NK-92 treated with Interleukin-12 subunit alpha and Interleukin-12 subunit beta, amount 100 ng/mL, for 24 hours (cell line): ENCODE measurements around the gene C16orf95.
"Not testable (repeated sequence)": the region's sequence is repeated elsewhere in the genome, so short reads cannot be mapped to it uniquely, and the experiment has no call there.

Experiments
- DNase-seq: peaks from one replicate; lab custom pipeline; 2025; lab: John Stamatoyannopoulos, UW

Gene C16orf95

GRCh38 chr16:87286839-87287626, 30.2 kb downstream of the C16orf95 start:
- DNase-seq, result no peak

DNA sequence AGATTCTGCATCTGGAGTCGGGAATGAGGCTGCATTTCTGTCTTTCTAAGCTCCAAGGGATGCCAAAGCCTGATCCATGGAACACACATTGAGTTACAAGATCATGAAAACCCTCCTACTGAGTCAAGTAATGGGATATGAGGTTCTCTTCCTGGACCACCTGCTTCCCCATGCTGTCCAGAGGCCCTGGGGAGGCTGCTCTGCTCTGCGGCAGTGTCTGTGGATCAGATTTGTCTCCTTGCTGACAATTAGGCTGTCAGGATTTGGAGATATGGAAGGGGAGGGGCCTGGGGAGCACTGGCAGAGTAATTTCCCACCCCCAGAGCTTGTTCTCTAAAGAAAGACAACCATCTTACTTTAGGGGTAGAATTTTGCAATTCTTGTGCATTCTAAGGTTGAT, 33.0 kb downstream of the C16orf95 start:
- no peak for DNase-seq

- no peak for DNase-seq
These were observed 38.0 kb downstream of the C16orf95 start for GRCh38 chr16:87279094-87279658.

DNA sequence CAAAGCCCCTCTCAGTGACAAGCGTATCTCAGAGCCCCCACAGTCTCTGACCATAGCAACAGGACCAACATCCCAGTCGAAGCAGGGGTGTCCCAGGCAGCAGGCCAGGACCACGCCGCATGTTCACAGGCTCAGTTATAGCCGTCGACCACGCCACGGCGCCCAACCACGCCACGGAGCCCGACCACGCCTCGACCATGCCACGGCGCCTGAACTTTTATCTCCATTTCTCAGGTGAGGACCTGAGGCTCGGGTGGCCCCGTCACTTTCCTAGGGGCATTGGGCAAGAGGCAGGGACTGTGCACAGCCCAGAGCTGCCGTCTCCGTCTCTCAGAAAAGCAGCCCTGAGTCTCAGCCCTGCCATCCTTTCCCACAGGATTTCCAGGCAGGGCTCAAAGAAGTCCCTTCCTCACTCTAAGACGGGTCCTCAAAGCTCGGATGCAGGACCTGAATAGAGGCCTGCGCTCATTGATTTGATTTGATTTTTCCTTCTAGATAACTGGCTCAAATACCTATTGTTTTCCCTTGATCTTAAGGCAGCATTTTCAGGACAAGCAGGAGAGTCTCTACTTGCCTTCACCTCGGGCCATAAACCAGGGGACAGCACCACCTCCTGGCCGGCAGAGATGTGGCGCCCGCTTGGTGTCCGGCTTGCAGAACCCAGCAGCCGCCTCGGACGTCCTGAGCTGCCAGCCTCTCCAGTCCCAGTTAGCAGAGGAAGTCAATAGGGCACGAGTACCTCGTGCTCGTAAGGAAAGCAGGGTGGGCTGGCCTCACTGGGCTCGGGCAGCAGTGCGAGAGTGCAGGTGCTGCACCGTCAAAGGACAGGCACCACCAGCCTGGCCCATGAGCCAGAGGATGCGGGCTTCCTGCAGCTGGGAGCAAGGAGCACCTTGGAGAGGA, 38.8 kb downstream of the C16orf95 start:
- DNase-seq, result no peak

GRCh38 chr16:87276924-87277323, 40.3 kb downstream of the C16orf95 start:
- DNase-seq, result no peak

DNA sequence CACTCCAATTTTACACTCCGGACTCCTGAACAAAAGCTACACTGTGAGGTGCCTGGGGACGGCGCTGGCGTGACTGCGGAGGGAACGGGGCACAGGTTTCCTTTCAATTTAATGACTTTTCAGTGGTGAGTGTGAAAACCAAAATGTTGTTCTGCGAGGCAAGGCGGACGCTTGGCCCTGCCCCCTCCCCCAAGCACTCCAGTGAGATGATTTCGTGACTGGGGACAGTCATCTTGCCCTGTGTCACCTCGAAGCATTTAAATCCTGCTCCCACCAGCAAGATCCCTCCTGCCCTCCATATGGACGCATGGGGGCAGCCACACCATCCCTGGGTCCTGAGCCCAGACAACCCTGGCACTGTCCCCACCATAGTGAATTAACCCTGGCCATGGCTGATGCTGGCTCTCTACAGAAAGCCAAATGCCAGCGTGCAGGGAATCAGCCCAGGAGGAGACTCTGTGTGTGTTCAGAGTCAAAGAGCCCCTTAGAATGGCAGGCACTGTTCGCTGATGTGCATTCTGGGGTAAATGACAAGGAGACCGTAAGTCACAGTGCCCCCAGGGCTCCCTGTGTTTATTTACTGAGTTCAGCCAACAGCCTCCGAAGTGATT, 41.0 kb downstream of the C16orf95 start:
- DNase-seq, result no peak

DNA sequence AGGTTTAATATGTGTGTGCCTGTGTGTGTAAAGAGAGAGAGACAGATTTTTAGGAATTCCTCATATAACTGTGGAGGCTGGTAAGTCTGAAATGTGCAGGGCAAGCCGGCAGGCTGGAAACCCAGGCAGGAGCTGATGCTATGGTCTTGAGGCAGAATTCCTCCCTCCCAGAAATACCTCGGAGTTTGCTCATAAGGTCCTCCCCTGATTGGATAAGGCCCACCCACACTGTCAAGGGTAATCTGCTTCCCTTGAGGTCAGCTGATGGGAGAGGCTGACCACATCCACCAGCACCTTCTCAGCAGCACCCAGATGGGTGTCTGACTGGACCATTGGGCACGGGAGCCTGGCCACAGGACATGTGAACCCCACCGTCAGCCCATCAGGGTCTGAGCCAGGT, 42.4 kb downstream of the C16orf95 start:
- no peak for DNase-seq

- DNase-seq, result no peak
These were observed 43.6 kb downstream of the C16orf95 start for GRCh38 chr16:87273471-87274030.

DNA sequence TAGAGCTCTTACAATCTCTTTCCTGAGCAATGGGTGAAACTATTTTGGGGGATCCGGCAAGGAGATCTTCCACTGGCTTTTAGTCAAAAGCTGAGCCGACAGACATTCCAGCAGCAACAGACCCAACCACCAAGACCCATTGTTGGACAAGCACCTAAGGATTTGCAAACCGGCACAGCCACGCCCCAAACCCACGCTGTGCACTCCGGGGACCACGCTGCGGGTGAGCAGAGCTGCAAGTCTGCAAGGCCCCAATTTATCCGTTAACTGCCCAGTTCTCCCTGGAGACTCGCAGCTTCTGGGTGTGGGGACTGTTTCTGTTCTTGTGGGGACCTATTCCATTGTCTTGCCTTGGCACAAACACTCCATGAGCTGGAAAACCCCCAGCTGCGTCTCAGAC, 45.9 kb downstream of the C16orf95 start:
- no peak for DNase-seq

DNA sequence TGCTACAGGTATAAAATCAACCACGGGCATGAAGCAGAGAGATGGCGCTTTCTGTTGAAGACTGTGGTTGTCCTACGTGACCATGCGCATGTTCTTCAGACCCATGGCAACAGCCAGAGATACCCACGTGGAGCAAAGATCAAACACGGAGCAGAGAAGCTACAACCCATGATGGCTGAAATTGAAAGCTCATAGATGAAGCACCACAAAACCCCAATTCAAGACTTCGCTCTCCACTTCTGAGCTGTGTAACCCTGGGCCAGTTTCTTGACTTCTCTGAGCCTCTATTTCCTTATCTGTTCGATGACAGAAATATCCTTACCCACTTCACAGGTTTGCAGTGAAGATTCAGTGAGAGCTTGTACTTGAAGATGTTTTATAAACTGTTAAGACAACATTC, 49.6 kb downstream of the C16orf95 start:
- DNase-seq, result no peak

GRCh38 chr16:87266846-87267245, 50.3 kb downstream of the C16orf95 start:
- no peak for DNase-seq

- no peak for DNase-seq
These were observed 51.9 kb downstream of the C16orf95 start for GRCh38 chr16:87265261-87265660.

- DNase-seq, result no peak
These were observed 52.6 kb downstream of the C16orf95 start for GRCh38 chr16:87264634-87265033.

GRCh38 chr16:87263418-87264052, 53.7 kb downstream of the C16orf95 start:
- no peak for DNase-seq

DNA sequence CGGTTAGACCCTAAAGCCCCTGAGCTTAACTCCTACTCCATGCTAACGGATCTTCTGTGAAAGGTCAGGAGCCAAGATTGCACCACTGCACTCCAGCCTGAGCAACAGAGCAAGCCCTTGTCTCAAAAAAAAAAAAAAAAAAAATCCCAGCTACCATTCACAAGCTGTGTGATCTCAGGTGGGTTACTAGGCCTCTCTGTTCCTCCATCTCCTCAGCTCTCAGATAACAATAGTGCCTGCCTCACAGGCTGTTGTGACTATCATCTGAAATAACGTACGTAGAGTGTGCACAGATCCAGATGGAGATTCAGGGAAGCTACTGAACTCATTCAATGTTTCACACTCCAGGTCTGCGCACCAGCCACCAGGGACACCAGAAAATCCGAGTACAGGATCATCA, 57.8 kb downstream of the C16orf95 start:
- no peak for DNase-seq

- not testable (repeated sequence) for DNase-seq
These were observed 58.5 kb downstream of the C16orf95 start for GRCh38 chr16:87258653-87259052.

GRCh38 chr16:87255866-87256265, 61.3 kb downstream of the C16orf95 start:
- no peak for DNase-seq

GRCh38 chr16:87254734-87255133, 62.5 kb downstream of the C16orf95 start:
- DNase-seq, result no peak

- no peak for DNase-seq
These were observed 62.9 kb downstream of the C16orf95 start for GRCh38 chr16:87254296-87254695.

DNA sequence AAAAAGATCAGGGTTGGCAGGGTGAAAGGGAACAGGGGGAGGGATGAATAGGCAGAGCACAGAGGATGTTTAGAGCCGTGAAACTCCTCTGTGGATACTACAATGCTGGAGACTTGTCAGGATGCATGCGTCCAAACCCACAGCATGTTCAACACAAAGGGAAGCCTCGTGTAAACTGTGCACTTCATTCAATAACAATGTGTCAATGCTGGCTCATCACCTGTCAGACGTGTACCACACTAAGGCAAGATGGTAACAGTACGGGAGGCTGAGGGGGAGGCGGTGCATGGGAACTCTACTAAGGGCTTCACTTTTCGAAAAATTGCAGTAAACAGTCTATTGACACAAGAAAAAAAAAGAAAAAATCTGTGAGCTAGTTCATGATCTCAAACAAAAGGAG, 63.7 kb downstream of the C16orf95 start:
- no peak for DNase-seq
